CD14-positive monocyte (primary cell): Measurements from ENCODE around the gene AFAP1L1. TPM values are rescaled to one million over a fixed set of nuclear protein-coding genes. Genes with fewer than 3 reads are reported as not detected.

Experiments used
- DNase-seq, 3 donors: peaks; one replicate each; pipeline ENCODE4 v3.0.0-alpha.2; 2011 to 2022
- H2AFZ ChIP-seq: 2 replicates; pipeline ENCODE4 v1.6.0; 2012; ENCODE audit warnings: mild to moderate bottlenecking, low read depth, low read length, inconsistent platforms; ENCODE audit not compliant: insufficient read depth, poor library complexity, severe bottlenecking
- H3K27ac ChIP-seq, 2 donors: 1 replicate in 1 of 2; 2 replicates in 1 of 2; pipeline ENCODE4 v1.5.1; 2012 to 2013; ENCODE audit warnings: low read length in 2 of 2, control low read depth in 1 of 2, inconsistent platforms in 1 of 2, low read depth in 1 of 2, mild to moderate bottlenecking in 1 of 2
- H3K27me3 ChIP-seq, 2 donors: one replicate each; pipeline versions ENCODE4 v1.6.0 to v1.6.1; 2011 to 2013; ENCODE audit warnings: low read length in 2 of 2; ENCODE audit not compliant: control insufficient read depth in 2 of 2, insufficient read depth in 2 of 2
- H3K36me3 ChIP-seq, 2 donors: replicated peaks in 1 of 2; 1 replicate in 1 of 2; 2 replicates in 1 of 2; pipeline versions ENCODE4 v1.5.1 to v1.6.1; 2012 to 2013; ENCODE audit warnings: low read length in 2 of 2, control low read depth in 1 of 2, inconsistent platforms in 1 of 2, mild to moderate bottlenecking in 1 of 2; ENCODE audit not compliant: insufficient read depth in 2 of 2, control insufficient read depth in 1 of 2
- H3K4me1 ChIP-seq, 2 donors: 1 replicate in 1 of 2; 2 replicates in 1 of 2; pipeline versions ENCODE4 v1.5.1 to v1.6.1; 2012 to 2013; ENCODE audit warnings: low read length in 2 of 2, control low read depth in 1 of 2, inconsistent platforms in 1 of 2, mild to moderate bottlenecking in 1 of 2, moderate library complexity in 1 of 2; ENCODE audit not compliant: insufficient read depth in 2 of 2, control insufficient read depth in 1 of 2
- H3K4me2 ChIP-seq: replicated peaks from 2 replicates; pipeline ENCODE3; 2012; ENCODE audit warnings: low read length, moderate library complexity, mild to moderate bottlenecking; ENCODE audit not compliant: poor library complexity, severe bottlenecking; ENCODE audit errors: extremely low read depth
- H3K4me3 ChIP-seq, 3 experiments: fragments of 200-600 bp in 1 of 3; sonication (generic) in 1 of 3; replicated peaks in 1 of 3; 1 replicate in 2 of 3; 2 replicates in 1 of 3; pipeline ENCODE4 v1.5.1; 2011 to 2013; ENCODE audit warnings: low read length in 3 of 3, mild to moderate bottlenecking in 3 of 3, control low read depth in 2 of 3, low read depth in 2 of 3, inconsistent platforms in 1 of 3, moderate library complexity in 1 of 3
- H3K79me2 ChIP-seq: 2 replicates; pipeline ENCODE4 v1.6.0; 2012; ENCODE audit warnings: mild to moderate bottlenecking, control low read depth, inconsistent platforms, low read length, moderate library complexity; ENCODE audit not compliant: insufficient read depth
- H3K9ac ChIP-seq: 2 replicates; pipeline ENCODE4 v1.6.0; 2017; ENCODE audit warnings: low read length, mild to moderate bottlenecking; ENCODE audit not compliant: insufficient read depth, poor library complexity, severe bottlenecking
- H3K9me3 ChIP-seq, 2 donors: replicated peaks in 1 of 2; 1 replicate in 1 of 2; 2 replicates in 1 of 2; pipeline versions ENCODE4 v1.5.1 to v1.6.1; 2012 to 2013; ENCODE audit warnings: low read length in 2 of 2, control low read depth in 1 of 2; ENCODE audit not compliant: control insufficient read depth in 1 of 2, insufficient read depth in 1 of 2
- H4K20me1 ChIP-seq: 2 replicates; pipeline ENCODE4 v1.6.0; 2012; ENCODE audit warnings: mild to moderate bottlenecking, low read length, control low read depth, moderate library complexity; ENCODE audit not compliant: insufficient read depth
- H3K27ac Mint-ChIP-seq, 7 donors: one replicate each; pipeline ENCODE4 v1.8.0; 2020; ENCODE audit warnings: mild to moderate bottlenecking in 7 of 7, mixed read lengths in 7 of 7, moderate library complexity in 6 of 7, inconsistent platforms in 2 of 7
- H3K27me3 Mint-ChIP-seq, 3 donors: one replicate each; pipeline ENCODE4 v1.8.0; 2021 to 2022; ENCODE audit warnings: low read depth in 3 of 3, mild to moderate bottlenecking in 3 of 3, mixed read lengths in 3 of 3, moderate library complexity in 3 of 3, inconsistent platforms in 1 of 3
- H3K36me3 Mint-ChIP-seq, 2 donors: one replicate each; pipeline ENCODE4 v1.8.0; 2020; ENCODE audit warnings: mixed read lengths in 2 of 2, inconsistent platforms in 1 of 2, mild to moderate bottlenecking in 1 of 2
- H3K4me1 Mint-ChIP-seq: one replicate; pipeline ENCODE4 v1.8.0; 2020; ENCODE audit warnings: mild to moderate bottlenecking, mixed read lengths
- H3K4me3 Mint-ChIP-seq, 2 donors: one replicate each; pipeline ENCODE4 v1.8.0; 2020; ENCODE audit warnings: mild to moderate bottlenecking in 2 of 2, mixed read lengths in 2 of 2, moderate library complexity in 1 of 2
- H3K9me3 Mint-ChIP-seq, 7 donors: one replicate each; pipeline ENCODE4 v1.8.0; 2020 to 2022; ENCODE audit warnings: mixed read lengths in 7 of 7, mild to moderate bottlenecking in 6 of 7, moderate library complexity in 6 of 7, inconsistent platforms in 2 of 7
- WGBS: methylation state at CpG from one replicate; pipeline ENCODE4 v1.1.5; 2013; ENCODE audit warnings: missing lambda C conversion rate; ENCODE audit not compliant: insufficient coverage; 5-methylcytosine and 5-hydroxymethylcytosine counted together
- intact Hi-C, 2 donors: fragments of 100-400 bp; cut with micrococcal nuclease; formaldehyde crosslinking; loops; one replicate each; pipeline versions ENCODE4 v1.15.0 to v1.15.1; 2023
- polyA plus RNA-seq, 3 donors: library from polyadenylated mRNA; depleted of rRNA in 1 of 3; unstranded in 2 of 3; stranded (reverse) in 1 of 3; fragments of 300-500 nt in 2 of 3; fragments of >200 nt in 1 of 3; fragmentation: Illumina TruSeq in 2 of 3; gene quantifications; 1 replicate in 2 of 3; 2 replicates in 1 of 3; pipeline ENCODE4 v1.2.3, GENCODE V29; 2012 to 2021
- TF ChIP-seq, protein P1 (sequence below): fragments of 200-600 bp; IDR thresholded peaks from one replicate; pipeline ENCODE4 v1.8.0; 2022; ENCODE audit warnings: antibody characterized with exemption, mild to moderate bottlenecking

AFAP1L1 gene
- polyA plus RNA-seq, 3 donors, result not detected

GRCh38 chr5:149376104-149376503 is 104.4 kb downstream of the AFAP1L1 start:
- Histone ChIP-seq H3K27me3 (no peaks in the 10 kb centered on the region), H2AFZ (no peak overlapping the region), H3K79me2 (no peaks in the 10 kb centered on the region), H3K36me3 (no peaks in the 10 kb centered on the region), H3K9ac (no peak overlapping the region), H4K20me1 (no peaks in the 10 kb centered on the region), H3K4me1 (no peaks in the 10 kb centered on the region), H3K9me3 (no peaks in the 10 kb centered on the region), H3K4me3 (no peak overlapping the region), H3K27ac (no peak overlapping the region), H3K4me2 (no peak overlapping the region)
- Mint-ChIP-seq H3K4me1 (no peaks in the 10 kb centered on the region), H3K9me3 (no peaks in the 10 kb centered on the region), H3K4me3 (no peak overlapping the region), H3K27ac (no peak overlapping the region), H3K36me3 (no peaks in the 10 kb centered on the region), H3K27me3 (peaks cover 0 to 5% (median 1%) of the 10 kb centered on the region in 3 donors)
- DNase-seq, result no peak
- intact Hi-C loops, result no loop called here
- 98% methylated on average over 10 of the region's 12 CpGs for WGBS
- TF ChIP-seq, protein P1, sequence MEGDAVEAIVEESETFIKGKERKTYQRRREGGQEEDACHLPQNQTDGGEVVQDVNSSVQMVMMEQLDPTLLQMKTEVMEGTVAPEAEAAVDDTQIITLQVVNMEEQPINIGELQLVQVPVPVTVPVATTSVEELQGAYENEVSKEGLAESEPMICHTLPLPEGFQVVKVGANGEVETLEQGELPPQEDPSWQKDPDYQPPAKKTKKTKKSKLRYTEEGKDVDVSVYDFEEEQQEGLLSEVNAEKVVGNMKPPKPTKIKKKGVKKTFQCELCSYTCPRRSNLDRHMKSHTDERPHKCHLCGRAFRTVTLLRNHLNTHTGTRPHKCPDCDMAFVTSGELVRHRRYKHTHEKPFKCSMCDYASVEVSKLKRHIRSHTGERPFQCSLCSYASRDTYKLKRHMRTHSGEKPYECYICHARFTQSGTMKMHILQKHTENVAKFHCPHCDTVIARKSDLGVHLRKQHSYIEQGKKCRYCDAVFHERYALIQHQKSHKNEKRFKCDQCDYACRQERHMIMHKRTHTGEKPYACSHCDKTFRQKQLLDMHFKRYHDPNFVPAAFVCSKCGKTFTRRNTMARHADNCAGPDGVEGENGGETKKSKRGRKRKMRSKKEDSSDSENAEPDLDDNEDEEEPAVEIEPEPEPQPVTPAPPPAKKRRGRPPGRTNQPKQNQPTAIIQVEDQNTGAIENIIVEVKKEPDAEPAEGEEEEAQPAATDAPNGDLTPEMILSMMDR, result no peak

DNA sequence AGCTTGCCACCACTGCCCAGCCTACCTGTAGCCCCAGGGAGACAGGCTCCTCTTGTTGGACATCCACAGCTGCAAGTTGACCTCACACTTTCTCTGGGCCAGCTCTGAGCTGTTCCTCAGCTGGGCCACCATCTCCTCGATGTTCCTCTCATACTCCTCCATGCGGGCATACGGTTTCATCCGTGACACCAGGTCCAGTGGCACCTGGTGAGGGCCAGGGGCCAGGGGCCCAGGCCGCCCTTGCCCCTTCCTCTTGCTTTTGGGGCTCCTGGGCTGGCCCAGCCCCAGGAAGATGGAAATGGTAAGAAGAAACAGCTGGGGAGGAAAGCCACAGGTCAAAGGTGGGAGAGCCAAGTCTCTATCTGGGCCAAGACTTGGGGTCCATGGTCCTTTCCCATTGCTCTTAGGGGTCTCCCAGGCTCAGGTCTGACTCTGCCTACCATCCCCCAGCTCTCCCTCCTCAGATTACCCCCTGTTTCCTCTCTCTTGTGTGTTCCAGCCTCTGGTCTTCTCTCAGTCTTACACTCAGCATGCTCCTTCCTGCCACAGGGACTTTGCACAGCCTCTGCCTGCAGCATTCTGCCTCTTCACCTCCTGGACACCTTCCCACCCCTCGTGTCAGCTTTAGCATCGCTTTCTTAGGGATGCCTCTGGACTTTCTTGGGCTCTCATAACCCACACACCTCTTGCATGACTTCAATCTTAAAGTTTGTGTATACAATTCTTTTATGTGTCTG is 105.2 kb downstream of the AFAP1L1 start:
- no peaks in the 10 kb centered on the region for H3K9me3 Mint-ChIP-seq
- Histone ChIP-seq H3K27me3 (no peaks in the 10 kb centered on the region), H3K9ac (no peak overlapping the region), H3K36me3 (no peaks in the 10 kb centered on the region), H4K20me1 (no peaks in the 10 kb centered on the region), H3K79me2 (no peaks in the 10 kb centered on the region), H3K4me3 (no peak overlapping the region), H2AFZ (no peak overlapping the region), H3K4me1 (no peaks in the 10 kb centered on the region), H3K27ac (no peak overlapping the region), H3K4me2 (no peak overlapping the region), H3K9me3 (no peaks in the 10 kb centered on the region)
- 98% methylated on average over 7 of the region's 7 CpGs for WGBS
- no peak overlapping the region for H3K4me3 Mint-ChIP-seq
- TF ChIP-seq, protein P1, result no peak
- peaks cover 0 to 5% (median 1%) of the 10 kb centered on the region in 3 donors for H3K27me3 Mint-ChIP-seq
- intact Hi-C loops, result no loop called here
- no peak for DNase-seq
- H3K27ac Mint-ChIP-seq, result no peak overlapping the region
- no peaks in the 10 kb centered on the region for H3K36me3 Mint-ChIP-seq
- peaks cover 2% of the 10 kb centered on the region for H3K4me1 Mint-ChIP-seq
